MM.1S (cell line): ENCODE data around the gene PPFIA2.

ENCODE experiments used
- DNase-seq: peaks from one replicate; pipeline ENCODE4 v3.0.0-alpha.2; 2015
- H2AFZ ChIP-seq: fragments of 300-600 bp; sonication (generic); 2 replicates; pipeline ENCODE4 v1.6.0; 2016; ENCODE audit warnings: antibody characterized with exemption, low read length
- H3F3A ChIP-seq: fragments of 300-600 bp; sonication (generic); 2 replicates; pipeline ENCODE4 v1.6.1; 2016; ENCODE audit warnings: mild to moderate bottlenecking, antibody characterized with exemption, low read length, moderate library complexity, mixed read lengths; ENCODE audit not compliant: insufficient read depth
- H3K27ac ChIP-seq: fragments of 300-600 bp; sonication (generic); 2 replicates; pipeline ENCODE4 v1.5.1; 2016; ENCODE audit warnings: mild to moderate bottlenecking, low read length
- H3K27me3 ChIP-seq: fragments of 300-600 bp; sonication (generic); replicated peaks from 2 replicates; pipeline ENCODE4 v1.6.0; 2016; ENCODE audit warnings: low read length; ENCODE audit not compliant: insufficient read depth
- H3K36me3 ChIP-seq: fragments of 300-600 bp; sonication (generic); replicated peaks from 2 replicates; pipeline ENCODE4 v1.6.1; 2016; ENCODE audit warnings: mild to moderate bottlenecking, low read length, mixed read lengths; ENCODE audit not compliant: insufficient read depth
- H3K4me1 ChIP-seq: fragments of 300-600 bp; sonication (generic); 2 replicates; pipeline ENCODE4 v1.6.1; 2016; ENCODE audit warnings: low read length, mixed read lengths
- H3K4me2 ChIP-seq: fragments of 300-600 bp; sonication (generic); 2 replicates; pipeline ENCODE4 v1.6.0; 2016; ENCODE audit warnings: low read depth, low read length
- H3K4me3 ChIP-seq: fragments of 300-600 bp; sonication (generic); 2 replicates; pipeline ENCODE4 v1.5.1; 2016; ENCODE audit warnings: low read length, mixed read lengths
- H3K79me2 ChIP-seq: fragments of 300-600 bp; sonication (generic); 2 replicates; pipeline ENCODE4 v1.6.1; 2016; ENCODE audit warnings: mixed run types, low read length, mixed read lengths
- H3K9ac ChIP-seq: fragments of 300-600 bp; sonication (generic); 2 replicates; pipeline ENCODE4 v1.6.1; 2016; ENCODE audit warnings: low read length, mixed read lengths
- H3K9me2 ChIP-seq: fragments of 300-600 bp; sonication (generic); replicated peaks from 2 replicates; pipeline ENCODE4 v1.6.1; 2016; ENCODE audit warnings: mild to moderate bottlenecking, low read length, mixed read lengths; ENCODE audit not compliant: insufficient read depth
- H3K9me3 ChIP-seq: fragments of 300-600 bp; sonication (generic); replicated peaks from 2 replicates; pipeline ENCODE4 v1.6.1; 2016; ENCODE audit warnings: mild to moderate bottlenecking, low read length, mixed read lengths; ENCODE audit not compliant: insufficient read depth
- H4K20me1 ChIP-seq: fragments of 300-600 bp; sonication (generic); 2 replicates; pipeline ENCODE4 v1.6.1; 2016; ENCODE audit warnings: mild to moderate bottlenecking, low read length, moderate library complexity, mixed read lengths; ENCODE audit not compliant: insufficient read depth
- EZH2 ChIP-seq: fragments of 300-600 bp; sonication (generic); optimal IDR thresholded peaks from 2 replicates; pipeline ENCODE3; 2017; ENCODE audit warnings: low read depth, mild to moderate bottlenecking, antibody characterized with exemption, low read length, mixed read lengths
- EZH2phosphoT487 ChIP-seq: fragments of 300-600 bp; sonication (generic); IDR thresholded peaks from 2 replicates; pipeline ENCODE4 v1.6.1; 2018; ENCODE audit warnings: antibody characterized with exemption, low read length
- TF ChIP-seq, protein P1 (sequence below): fragments of 300-600 bp; sonication (generic); IDR thresholded peaks from 2 replicates; pipeline ENCODE4 v1.5.1; 2016; ENCODE audit warnings: antibody characterized with exemption, low read length, mixed read lengths

PPFIA2 gene

DNA sequence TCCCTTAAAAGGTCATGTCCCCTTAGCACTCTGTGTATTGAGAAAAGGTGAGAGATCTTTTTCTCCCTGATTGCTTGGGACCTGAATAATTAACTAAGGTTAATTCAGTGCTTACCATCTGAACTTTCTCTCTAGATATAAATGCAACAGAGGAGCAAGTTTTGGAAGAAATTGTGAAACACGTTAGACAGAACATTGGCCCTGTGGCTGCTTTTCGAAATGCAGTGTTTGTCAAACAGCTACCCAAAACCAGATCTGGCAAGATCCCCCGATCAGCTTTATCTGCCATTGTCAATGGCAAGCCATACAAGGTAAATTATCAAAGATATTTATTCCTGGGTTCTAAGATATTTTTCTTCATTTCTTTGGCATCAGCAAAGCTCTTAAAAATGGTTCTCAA lies 505.8 kb downstream of the PPFIA2 start:
- no peaks in the 10 kb centered on the region for H3K9me3 ChIP-seq
- H3F3A ChIP-seq: no peaks in the 10 kb centered on the region
- no peak for DNase-seq
- H3K4me2 ChIP-seq: no peak overlapping the region
- H2AFZ ChIP-seq: no peak overlapping the region
- H3K9me2 ChIP-seq: no peaks in the 10 kb centered on the region
- TF ChIP-seq EZH2 (no peak), EZH2phosphoT487 (no peak)
- TF ChIP-seq, protein P1, sequence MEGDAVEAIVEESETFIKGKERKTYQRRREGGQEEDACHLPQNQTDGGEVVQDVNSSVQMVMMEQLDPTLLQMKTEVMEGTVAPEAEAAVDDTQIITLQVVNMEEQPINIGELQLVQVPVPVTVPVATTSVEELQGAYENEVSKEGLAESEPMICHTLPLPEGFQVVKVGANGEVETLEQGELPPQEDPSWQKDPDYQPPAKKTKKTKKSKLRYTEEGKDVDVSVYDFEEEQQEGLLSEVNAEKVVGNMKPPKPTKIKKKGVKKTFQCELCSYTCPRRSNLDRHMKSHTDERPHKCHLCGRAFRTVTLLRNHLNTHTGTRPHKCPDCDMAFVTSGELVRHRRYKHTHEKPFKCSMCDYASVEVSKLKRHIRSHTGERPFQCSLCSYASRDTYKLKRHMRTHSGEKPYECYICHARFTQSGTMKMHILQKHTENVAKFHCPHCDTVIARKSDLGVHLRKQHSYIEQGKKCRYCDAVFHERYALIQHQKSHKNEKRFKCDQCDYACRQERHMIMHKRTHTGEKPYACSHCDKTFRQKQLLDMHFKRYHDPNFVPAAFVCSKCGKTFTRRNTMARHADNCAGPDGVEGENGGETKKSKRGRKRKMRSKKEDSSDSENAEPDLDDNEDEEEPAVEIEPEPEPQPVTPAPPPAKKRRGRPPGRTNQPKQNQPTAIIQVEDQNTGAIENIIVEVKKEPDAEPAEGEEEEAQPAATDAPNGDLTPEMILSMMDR: no peak
- no peaks in the 10 kb centered on the region for H4K20me1 ChIP-seq
- H3K27ac ChIP-seq: no peak overlapping the region
- H3K27me3 ChIP-seq: no peaks in the 10 kb centered on the region
- H3K79me2 ChIP-seq: no peaks in the 10 kb centered on the region
- H3K9ac ChIP-seq: no peak overlapping the region
- no peaks in the 10 kb centered on the region for H3K36me3 ChIP-seq
- H3K4me3 ChIP-seq: no peak overlapping the region
- H3K4me1 ChIP-seq: no peaks in the 10 kb centered on the region

- no peaks in the 10 kb centered on the region for H3K79me2 ChIP-seq
- TF ChIP-seq, protein P1: no peak
- TF ChIP-seq EZH2 (no peak), EZH2phosphoT487 (no peak)
- H3K9me3 ChIP-seq: no peaks in the 10 kb centered on the region
- H3K36me3 ChIP-seq: no peaks in the 10 kb centered on the region
- H3K27ac ChIP-seq: no peak overlapping the region
- no peak overlapping the region for H3K4me2 ChIP-seq
- DNase-seq: no peak
- no peak overlapping the region for H2AFZ ChIP-seq
- no peaks in the 10 kb centered on the region for H4K20me1 ChIP-seq
- H3K4me1 ChIP-seq: no peaks in the 10 kb centered on the region
- no peak overlapping the region for H3K9ac ChIP-seq
- H3K4me3 ChIP-seq: no peak overlapping the region
- no peaks in the 10 kb centered on the region for H3K27me3 ChIP-seq
- no peaks in the 10 kb centered on the region for H3K9me2 ChIP-seq
- H3F3A ChIP-seq: no peaks in the 10 kb centered on the region
These were observed 506.9 kb downstream of the PPFIA2 start for GRCh38 chr12:81252228-81252627.

DNA sequence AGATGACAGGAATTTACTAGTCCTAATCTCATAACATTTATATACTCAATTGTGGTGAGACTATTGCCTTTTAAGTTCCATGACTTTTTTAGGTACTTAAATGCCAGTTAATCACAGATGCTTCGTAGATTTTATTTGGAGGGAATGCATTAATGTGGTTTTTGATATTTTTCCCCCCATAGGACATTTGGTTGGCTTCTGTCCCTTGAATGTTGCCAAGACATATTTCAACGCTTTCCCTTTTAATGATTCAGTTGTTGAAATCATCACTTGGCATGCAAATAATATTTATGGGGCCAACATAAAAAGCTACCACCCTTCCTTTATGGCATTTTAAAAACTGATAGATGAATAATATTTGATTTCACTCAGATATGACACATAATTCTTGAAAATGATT lies 509.2 kb downstream of the PPFIA2 start:
- H4K20me1 ChIP-seq: no peaks in the 10 kb centered on the region

More for the DNA sequence above, 509.2 kb downstream of the PPFIA2 start:
- Histone ChIP-seq H3K79me2 (no peaks in the 10 kb centered on the region), H3K9ac (no peak overlapping the region), H3K36me3 (no peaks in the 10 kb centered on the region), H3K9me3 (no peaks in the 10 kb centered on the region), H3K4me2 (no peak overlapping the region), H2AFZ (no peak overlapping the region), H3F3A (no peaks in the 10 kb centered on the region), H3K27me3 (no peaks in the 10 kb centered on the region), H3K27ac (no peak overlapping the region), H3K4me3 (no peak overlapping the region), H3K9me2 (no peaks in the 10 kb centered on the region), H3K4me1 (no peaks in the 10 kb centered on the region)
- DNase-seq: no peak
- TF ChIP-seq EZH2phosphoT487 (no peak), EZH2 (no peak)
- TF ChIP-seq, protein P1: no peak
